Omental fat pad (tissue), 4 donors: ENCODE data around the gene GRIN1. TPM values are rescaled to one million over a fixed set of nuclear protein-coding genes. Genes with fewer than 3 reads are reported as not detected.
"Not testable (repeated sequence)": the region's sequence is repeated elsewhere in the genome, so short reads cannot be mapped to it uniquely, and the experiment has no call there.

Experiments
- ATAC-seq: fragments of 150-250 bp; one replicate; pipeline ENCODE4 v1.9.1; 2016; ENCODE audit warnings: mild to moderate bottlenecking, moderate library complexity; ENCODE audit not compliant: low FRiP score
- DNase-seq: peaks from one replicate; pipeline ENCODE4 v3.0.0-alpha.2; 2019; ENCODE audit warnings: low spot score
- total RNA-seq, 4 donors: library from RNA; depleted of rRNA; stranded (reverse); fragments of >200 nt; gene quantifications; one replicate each; pipeline ENCODE4 v1.1.0, GENCODE V29; 2016
- TF ChIP-seq, protein P1 (sequence below), 3 donors: fragments of 450-650 bp; IDR thresholded peaks; one replicate each; pipeline ENCODE4 v1.5.1; 2016 to 2017; ENCODE audit warnings: antibody characterized with exemption in 3 of 3, mild to moderate bottlenecking in 3 of 3, moderate library complexity in 2 of 3

The GRIN1 gene
- total RNA-seq, 4 donors from 2014 or later: not detected

DNA sequence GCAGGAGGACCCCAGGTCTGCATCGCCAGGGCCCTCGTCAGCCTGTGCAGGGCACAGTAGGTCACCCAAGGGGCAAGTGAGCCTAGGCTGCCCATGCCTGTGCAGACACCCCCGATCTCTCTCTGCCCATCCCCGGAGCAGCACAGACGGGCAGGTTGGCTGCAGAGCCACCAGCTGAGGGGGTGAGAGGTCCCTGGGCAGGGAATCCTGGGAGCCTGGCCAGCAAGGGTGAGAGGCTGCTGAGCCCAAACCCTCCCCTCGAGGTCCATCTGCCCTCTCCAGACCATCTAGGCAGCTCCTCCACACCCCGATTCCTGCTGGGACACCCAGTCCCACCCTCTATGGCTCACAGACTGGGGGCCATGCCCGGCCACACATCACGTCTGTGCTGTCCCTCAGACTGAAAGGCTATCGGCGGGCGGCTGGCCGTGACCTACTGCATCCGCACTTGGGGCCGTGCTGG is 21.7 kb upstream of the GRIN1 start:
- ATAC-seq: no peak
- no peak for DNase-seq
- TF ChIP-seq, protein P1, sequence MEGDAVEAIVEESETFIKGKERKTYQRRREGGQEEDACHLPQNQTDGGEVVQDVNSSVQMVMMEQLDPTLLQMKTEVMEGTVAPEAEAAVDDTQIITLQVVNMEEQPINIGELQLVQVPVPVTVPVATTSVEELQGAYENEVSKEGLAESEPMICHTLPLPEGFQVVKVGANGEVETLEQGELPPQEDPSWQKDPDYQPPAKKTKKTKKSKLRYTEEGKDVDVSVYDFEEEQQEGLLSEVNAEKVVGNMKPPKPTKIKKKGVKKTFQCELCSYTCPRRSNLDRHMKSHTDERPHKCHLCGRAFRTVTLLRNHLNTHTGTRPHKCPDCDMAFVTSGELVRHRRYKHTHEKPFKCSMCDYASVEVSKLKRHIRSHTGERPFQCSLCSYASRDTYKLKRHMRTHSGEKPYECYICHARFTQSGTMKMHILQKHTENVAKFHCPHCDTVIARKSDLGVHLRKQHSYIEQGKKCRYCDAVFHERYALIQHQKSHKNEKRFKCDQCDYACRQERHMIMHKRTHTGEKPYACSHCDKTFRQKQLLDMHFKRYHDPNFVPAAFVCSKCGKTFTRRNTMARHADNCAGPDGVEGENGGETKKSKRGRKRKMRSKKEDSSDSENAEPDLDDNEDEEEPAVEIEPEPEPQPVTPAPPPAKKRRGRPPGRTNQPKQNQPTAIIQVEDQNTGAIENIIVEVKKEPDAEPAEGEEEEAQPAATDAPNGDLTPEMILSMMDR (IDR thresholded peaks at IDR 0.05): no peak

- DNase-seq, ATAC-seq: not testable (repeated sequence)
These were observed 20.8 kb upstream of the GRIN1 start for GRCh38 chr9:137118092-137118603.

GRCh38 chr9:137121927-137122795 is 16.8 kb upstream of the GRIN1 start:
- DNase-seq, ATAC-seq: not testable (repeated sequence)

DNA sequence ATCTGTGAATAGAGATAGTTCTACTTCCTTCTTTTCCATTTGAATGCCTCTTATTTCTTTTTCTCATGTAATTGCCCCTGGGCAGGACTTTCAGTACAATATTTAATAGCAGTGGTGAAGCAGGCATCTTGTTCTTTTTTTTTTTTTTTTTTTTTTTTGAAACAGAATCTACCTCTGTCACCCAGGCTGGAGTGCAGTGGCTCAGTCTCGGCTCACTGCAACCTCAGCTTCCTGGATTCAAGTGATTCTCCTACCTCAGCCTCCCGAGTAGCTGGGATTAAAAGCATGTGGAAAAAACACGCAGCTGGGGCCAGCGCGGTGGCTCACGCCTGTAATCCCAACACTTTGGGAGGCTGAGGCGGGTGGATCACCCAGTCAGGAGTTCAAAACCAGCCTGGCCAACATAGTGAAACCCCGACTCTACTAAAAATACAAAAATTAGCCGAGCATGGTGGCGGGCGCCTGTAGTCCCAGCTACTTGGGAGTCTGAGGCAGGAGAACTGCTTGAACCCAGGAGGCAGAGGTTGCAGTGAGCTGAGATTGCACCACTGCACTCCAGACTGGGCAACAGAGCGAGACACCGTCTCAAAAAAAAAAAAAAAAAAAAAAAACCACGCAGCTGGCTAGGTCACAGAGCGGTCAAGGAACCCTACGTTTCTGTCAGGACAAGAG is 16.0 kb upstream of the GRIN1 start:
- ATAC-seq, DNase-seq: not testable (repeated sequence)

GRCh38 chr9:137123468-137123837 is 15.5 kb upstream of the GRIN1 start:
- ATAC-seq: no peak
- no peak for DNase-seq
- TF ChIP-seq, protein P1 (IDR thresholded peaks at IDR 0.05): no peak

- not testable (repeated sequence) for ATAC-seq, DNase-seq
These were observed 14.9 kb upstream of the GRIN1 start for GRCh38 chr9:137123952-137124462.

- TF ChIP-seq, protein P1 (IDR thresholded peaks at IDR 0.05): no peak
- ATAC-seq: no peak
- no peak for DNase-seq
These were observed 12.2 kb upstream of the GRIN1 start for GRCh38 chr9:137126786-137127185.

DNA sequence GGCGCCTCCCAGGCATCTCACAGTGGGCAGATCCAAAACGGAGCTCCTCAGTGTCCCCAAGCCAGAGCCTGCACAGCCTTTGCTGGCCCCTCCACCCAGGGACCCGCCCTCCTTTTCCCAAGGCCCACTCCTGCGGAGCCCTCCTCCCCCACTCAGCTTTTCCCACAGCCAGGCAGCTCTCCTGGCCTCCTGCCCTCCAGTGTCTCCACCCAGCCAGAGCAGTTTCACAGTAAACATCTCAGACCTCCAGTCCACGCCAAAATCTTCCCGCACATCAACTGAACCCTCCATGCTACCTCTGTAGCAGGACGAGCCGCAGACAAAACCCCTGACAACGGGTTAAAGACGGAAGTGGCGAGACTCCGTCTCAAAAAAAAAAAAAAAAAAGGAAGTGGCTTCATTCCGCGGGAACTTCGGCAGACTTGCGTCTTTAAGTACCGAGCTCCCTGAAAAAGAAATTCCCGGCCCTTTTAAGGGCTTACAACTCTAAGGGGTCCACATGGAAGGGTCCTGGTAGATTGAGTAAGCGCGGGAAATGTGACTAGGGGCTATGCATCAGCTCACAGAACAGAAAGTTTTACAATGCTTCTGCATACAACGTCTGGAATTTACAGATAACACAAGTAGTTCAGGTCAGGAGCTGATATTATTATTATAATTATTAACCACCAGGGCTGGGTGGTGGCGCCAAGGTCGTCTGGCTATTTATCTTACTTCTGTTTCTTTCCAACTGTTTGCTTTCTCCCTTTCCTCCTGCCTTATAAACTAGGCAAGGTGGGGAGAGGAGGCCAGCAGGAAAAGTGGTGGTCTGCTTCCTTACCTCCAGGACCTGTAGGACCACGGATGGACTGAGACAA is 11.4 kb upstream of the GRIN1 start:
- no peak for ATAC-seq
- TF ChIP-seq, protein P1 (IDR thresholded peaks at IDR 0.05): no peak

More for the DNA sequence above, 11.4 kb upstream of the GRIN1 start:
- DNase-seq: no peak
